ENCODE results near the gene TEAD4.

DNA sequence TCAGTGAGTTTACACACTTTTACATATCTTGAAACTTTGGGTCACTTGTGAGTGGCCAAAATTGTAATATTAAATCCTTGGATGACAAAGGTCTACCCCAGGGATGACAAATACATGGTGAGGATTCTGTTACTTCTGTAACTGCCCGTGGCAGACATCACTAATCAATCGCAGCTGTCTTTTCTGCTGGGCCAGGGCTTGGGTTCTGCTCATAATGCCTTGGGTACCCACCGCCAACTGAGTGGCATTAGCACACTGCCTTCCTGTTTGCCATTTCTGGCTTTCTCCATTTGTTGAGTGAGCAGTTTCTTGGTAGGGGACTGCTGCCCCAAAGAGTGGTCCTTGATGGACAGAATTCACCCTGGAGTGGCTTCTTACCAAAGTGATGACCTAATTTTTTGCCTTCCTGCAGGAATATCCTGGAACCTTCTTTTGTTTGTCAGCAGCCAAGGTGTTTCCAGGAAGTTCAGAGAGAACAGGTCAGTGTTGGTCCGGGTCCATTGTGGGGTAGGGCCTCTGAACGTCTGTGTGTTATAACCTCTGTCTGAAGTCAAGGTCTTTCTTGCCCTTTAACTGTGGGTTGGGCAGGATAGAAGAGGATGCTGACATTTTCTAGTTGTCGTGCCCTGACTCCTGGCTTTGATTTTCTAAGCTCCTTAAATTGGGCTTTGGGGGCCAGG is 124.2 kb downstream of the TEAD4 start:
- TF ChIP-seq, protein P1, sequence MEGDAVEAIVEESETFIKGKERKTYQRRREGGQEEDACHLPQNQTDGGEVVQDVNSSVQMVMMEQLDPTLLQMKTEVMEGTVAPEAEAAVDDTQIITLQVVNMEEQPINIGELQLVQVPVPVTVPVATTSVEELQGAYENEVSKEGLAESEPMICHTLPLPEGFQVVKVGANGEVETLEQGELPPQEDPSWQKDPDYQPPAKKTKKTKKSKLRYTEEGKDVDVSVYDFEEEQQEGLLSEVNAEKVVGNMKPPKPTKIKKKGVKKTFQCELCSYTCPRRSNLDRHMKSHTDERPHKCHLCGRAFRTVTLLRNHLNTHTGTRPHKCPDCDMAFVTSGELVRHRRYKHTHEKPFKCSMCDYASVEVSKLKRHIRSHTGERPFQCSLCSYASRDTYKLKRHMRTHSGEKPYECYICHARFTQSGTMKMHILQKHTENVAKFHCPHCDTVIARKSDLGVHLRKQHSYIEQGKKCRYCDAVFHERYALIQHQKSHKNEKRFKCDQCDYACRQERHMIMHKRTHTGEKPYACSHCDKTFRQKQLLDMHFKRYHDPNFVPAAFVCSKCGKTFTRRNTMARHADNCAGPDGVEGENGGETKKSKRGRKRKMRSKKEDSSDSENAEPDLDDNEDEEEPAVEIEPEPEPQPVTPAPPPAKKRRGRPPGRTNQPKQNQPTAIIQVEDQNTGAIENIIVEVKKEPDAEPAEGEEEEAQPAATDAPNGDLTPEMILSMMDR (IDR thresholded peaks at IDR 0.05; ENCODE audit: borderline replicate concordance, extremely low read depth, low read length, poor library complexity, severe bottlenecking): no peak
- no peak for TF ChIP-seq EZH2 (IDR thresholded peaks at IDR 0.05; ENCODE audit: borderline replicate concordance, low read depth, low read length, severe bottlenecking)
